GM12878 (cell line): ENCODE measurements around the gene WDR48. TPM values are rescaled to one million over a fixed set of nuclear protein-coding genes. Genes with fewer than 3 reads are reported as not detected.

Experiments used
- ATAC-seq: fragments of 200-7000 bp; cut with Tn5 transposase; 3 replicates; pipeline ENCODE4 v1.9.1; 2020; ENCODE audit warnings: mild to moderate bottlenecking, moderate library complexity
- BruUV-seq: library from RNA; stranded (reverse); fragments of 400-500 nt; replicated peaks from 2 replicates; lab custom pipeline; 2021; lab: Mats Ljungman, UMichigan
- CTCF ChIA-PET: fragments of 300-600 bp; sonication (Branson Sonifier 250); formaldehyde crosslinking; extraction: SDS; loops from one replicate; lab custom pipeline; 2021; ENCODE audit warnings: inconsistent platforms; lab: Yijun Ruan, JAX
- POLR2A ChIA-PET: fragments of 350-600 bp; formaldehyde crosslinking; extraction: SDS; loops from one replicate; lab custom pipeline; 2021; ENCODE audit warnings: inconsistent platforms; lab: Charles Lee
- RAD21 ChIA-PET: fragments of 300-600 bp; sonication (Branson Sonifier 250); formaldehyde crosslinking; loops from one replicate; lab custom pipeline; 2023; ENCODE audit warnings: antibody characterized with exemption; ENCODE audit not compliant: unreplicated experiment; lab: Charles Lee
- SMC1A ChIA-PET: fragments of 300-600 bp; sonication (Branson Sonifier 250); formaldehyde crosslinking; loops from one replicate; lab custom pipeline; 2023; ENCODE audit not compliant: unreplicated experiment, uncharacterized antibody; lab: Charles Lee
- DNase-seq: peaks from one replicate; pipeline ENCODE4 v3.0.0-alpha.2; 2011; ENCODE audit warnings: low read depth, low spot score
- FAIRE-seq: peaks from 3 replicates; lab custom pipeline; 2011; peaks lifted over from hg19 to GRCh38; lab: Jason Lieb, UNC
- H2AFZ ChIP-seq: 2 replicates; pipeline ENCODE4 v1.6.0; 2011; ENCODE audit warnings: low read depth, low read length, control low read depth; ENCODE audit not compliant: control insufficient read depth
- H3K27ac ChIP-seq: 2 replicates; pipeline ENCODE4 v1.5.1; 2011; ENCODE audit warnings: control low read depth; ENCODE audit not compliant: control insufficient read depth, insufficient read depth
- H3K27me3 ChIP-seq, 2 experiments: replicated peaks in 1 of 2; 2 replicates each; pipeline versions ENCODE4 v1.6.0 to v1.6.1; 2011; ENCODE audit warnings: low read length in 1 of 2; ENCODE audit not compliant: control insufficient read depth in 2 of 2, insufficient read depth in 2 of 2
- H3K36me3 ChIP-seq, 2 experiments: 2 replicates each; pipeline ENCODE4 v1.5.1; 2011; ENCODE audit warnings: low read length in 1 of 2; ENCODE audit not compliant: control insufficient read depth in 2 of 2, insufficient read depth in 2 of 2
- H3K4me1 ChIP-seq: 2 replicates; pipeline ENCODE4 v1.6.1; 2011; ENCODE audit warnings: mild to moderate bottlenecking, low read length, moderate library complexity, mixed read lengths; ENCODE audit not compliant: control insufficient read depth, insufficient read depth
- H3K4me2 ChIP-seq: 2 replicates; pipeline ENCODE4 v1.6.0; 2011; ENCODE audit warnings: control low read depth; ENCODE audit not compliant: control insufficient read depth, insufficient read depth
- H3K4me3 ChIP-seq: fragments of 200-600 bp; sonication (generic); 2 replicates; pipeline ENCODE4 v1.5.1; 2016
- H3K79me2 ChIP-seq: 2 replicates; pipeline ENCODE4 v1.6.0; 2011; ENCODE audit warnings: low read length; ENCODE audit not compliant: control insufficient read depth, insufficient read depth
- H3K9ac ChIP-seq: 2 replicates; pipeline ENCODE4 v1.8.0; 2011; ENCODE audit warnings: low read length, control low read depth, mixed read lengths; ENCODE audit not compliant: control insufficient read depth, insufficient read depth
- H3K9me3 ChIP-seq: replicated peaks from 3 replicates; pipeline ENCODE4 v1.5.1; 2011; ENCODE audit warnings: mild to moderate bottlenecking, low read length; ENCODE audit not compliant: control insufficient read depth, insufficient read depth
- H4K20me1 ChIP-seq: 2 replicates; pipeline ENCODE4 v1.6.0; 2011; ENCODE audit not compliant: control insufficient read depth, insufficient read depth
- BACH1 ChIP-seq: fragments of 450-650 bp; IDR thresholded peaks from 2 replicates; pipeline ENCODE4 v1.6.1; 2017; ENCODE audit warnings: mild to moderate bottlenecking, borderline replicate concordance
- BHLHE40 ChIP-seq, 2 experiments: fragments of 450-650 bp in 1 of 2; IDR thresholded peaks; 2 replicates each; pipeline ENCODE4 v1.6.1; 2011 to 2017; ENCODE audit warnings: low read depth in 2 of 2, borderline replicate concordance in 1 of 2, improper control_type of control experiment in 1 of 2, low read length in 1 of 2, mild to moderate bottlenecking in 1 of 2
- CBFB ChIP-seq: IDR thresholded peaks from 2 replicates; pipeline ENCODE4 v1.6.1; 2016; ENCODE audit warnings: antibody characterized with exemption, low read depth
- DPF2 ChIP-seq: fragments of 450-650 bp; IDR thresholded peaks from 2 replicates; pipeline ENCODE4 v1.6.1; 2017; ENCODE audit warnings: mild to moderate bottlenecking
- EED ChIP-seq: sonication (generic); IDR thresholded peaks from 2 replicates; pipeline ENCODE4 v1.6.1; 2016; ENCODE audit warnings: antibody characterized with exemption, low read depth
- FOXK2 ChIP-seq: fragments of 450-650 bp; IDR thresholded peaks from 2 replicates; pipeline ENCODE4 v1.6.1; 2017; ENCODE audit warnings: mild to moderate bottlenecking, moderate library complexity
- GATAD2B ChIP-seq: fragments of 450-650 bp; conservative IDR thresholded peaks from 2 replicates; pipeline ENCODE4 v1.6.1; 2017; ENCODE audit warnings: low read depth, mild to moderate bottlenecking, moderate library complexity
- IKZF2 ChIP-seq, 2 experiments: fragments of 450-650 bp; IDR thresholded peaks; 2 replicates each; pipeline ENCODE4 v1.6.1; 2017; ENCODE audit warnings: mild to moderate bottlenecking in 2 of 2, moderate library complexity in 2 of 2
- MTA3 ChIP-seq: IDR thresholded peaks from 2 replicates; pipeline ENCODE4 v1.6.1; 2012; ENCODE audit warnings: low read length, inconsistent platforms, borderline replicate concordance
- MXI1 ChIP-seq: fragments of 150-350 bp; IDR thresholded peaks from 2 replicates; pipeline ENCODE4 v1.6.1; 2011; ENCODE audit warnings: low read depth, mild to moderate bottlenecking, inconsistent platforms, low read length, improper control_type of control experiment
- NFXL1 ChIP-seq: fragments of 450-650 bp; IDR thresholded peaks from 2 replicates; pipeline ENCODE4 v1.6.1; 2017; ENCODE audit warnings: antibody characterized with exemption, mild to moderate bottlenecking, borderline replicate concordance
- RBBP5 ChIP-seq: fragments of 200-600 bp; sonication (generic); conservative IDR thresholded peaks from 2 replicates; pipeline ENCODE4 v1.6.1; 2016
- RELA ChIP-seq: fragments of 450-650 bp; IDR thresholded peaks from 2 replicates; pipeline ENCODE4 v1.8.0; 2014; ENCODE audit warnings: borderline replicate concordance; ENCODE audit not compliant: partially characterized antibody
- SP1 ChIP-seq: IDR thresholded peaks from one replicate; pipeline ENCODE4 v1.6.1; 2011; ENCODE audit warnings: low read depth, low read length
- TCF3 ChIP-seq: IDR thresholded peaks from 2 replicates; pipeline ENCODE4 v1.6.1; 2012; ENCODE audit warnings: low read depth, mild to moderate bottlenecking, low read length, borderline replicate concordance; ENCODE audit not compliant: insufficient read depth
- YBX1 ChIP-seq: fragments of 450-650 bp; IDR thresholded peaks from 2 replicates; pipeline ENCODE4 v1.6.1; 2016; ENCODE audit warnings: antibody characterized with exemption
- ZBTB4 ChIP-seq: fragments of 450-650 bp; formaldehyde crosslinking; IDR thresholded peaks from 2 replicates; pipeline ENCODE4 v1.4.0; 2022; ENCODE audit warnings: mild to moderate bottlenecking, moderate library complexity
- ZNF207 ChIP-seq: fragments of 450-650 bp; IDR thresholded peaks from 2 replicates; pipeline ENCODE4 v1.6.1; 2014; ENCODE audit warnings: antibody characterized with exemption, mild to moderate bottlenecking, borderline replicate concordance
- in situ Hi-C: fragments of 300-500 bp; cut with MboI; formaldehyde crosslinking; loops from 9 replicates; pipeline ENCODE4 v1.14.3; 2018; ENCODE audit warnings: mixed read lengths
- intact Hi-C: fragments of 100-400 bp; cut with micrococcal nuclease; formaldehyde crosslinking; loops from one replicate; pipeline ENCODE4 v1.14.2; 2022; ENCODE audit not compliant: unreplicated experiment
- polyA plus RNA-seq, 11 experiments: library from polyadenylated mRNA; depleted of rRNA in 4 of 11; unstranded in 6 of 11; stranded (reverse) in 5 of 11; fragments of >200 nt; fragmentation: Nextera tagmentation in 4 of 11; fragmentation: Illumina TruSeq in 1 of 11; extraction: Ambion mirVana in 4 of 11; extraction: Trizol in 1 of 11; gene quantifications; 1 replicate in 1 of 11; 2 replicates in 10 of 11; pipeline versions ENCODE4 v1.2.1 to v1.2.3, GENCODE V29; 2011 to 2016; ENCODE audit warnings: inconsistent platforms in 2 of 11, missing spikeins in 2 of 11, low read depth in 1 of 11
- total RNA-seq, 4 experiments: library from RNA; depleted of rRNA in 3 of 4; stranded (reverse); fragments of >200 nt in 3 of 4; fragmentation: Illumina TruSeq in 1 of 4; extraction: Trizol in 1 of 4; gene quantifications; 2 replicates each; pipeline versions ENCODE4 v1.2.1 to v1.2.3, GENCODE V29; 2013 to 2021
- TF ChIP-seq, protein P1 (sequence below): fragments of 450-650 bp; conservative IDR thresholded peaks from 2 replicates; pipeline ENCODE4 v1.6.1; 2017; ENCODE audit warnings: mild to moderate bottlenecking, moderate library complexity
- TF ChIP-seq, protein P2 (sequence below): IDR thresholded peaks from 2 replicates; pipeline ENCODE4 v1.6.1; 2011; ENCODE audit warnings: low read depth, low read length, improper control_type of control experiment, borderline replicate concordance

WDR48 gene
- total and polyA plus RNA-seq, 10 of the 15 experiments (the other 5 are each of a cell fraction or from before 2014, with no cell fraction given), result 16.8 to 43.8 (median 29.0) TPM

- Histone ChIP-seq H3K9me3 (no peaks in the 10 kb centered on the region), H3K36me3 (no peaks in the 10 kb centered on the region), H3K79me2 (no peaks in the 10 kb centered on the region), H3K4me3 (no peak overlapping the region), H3K9ac (no peak overlapping the region), H3K4me1 (no peaks in the 10 kb centered on the region), H4K20me1 (no peaks in the 10 kb centered on the region), H3K27ac (no peak overlapping the region), H3K4me2 (no peak overlapping the region), H2AFZ (no peak overlapping the region), H3K27me3 (peaks cover 0 to 2% of the 10 kb centered on the region in 2 experiments; a peak in 1 of 4 replicates)
- BruUV-seq, result no TSS peak
- DNase-seq (no peak), ATAC-seq (no peak), FAIRE-seq (no peak)
- CTCF ChIA-PET, result interaction anchor here (0.6 to 1.0 kb wide), 2 partner anchors 24 to 185 kb away, joined by 3 to 8 read pairs; no protein-coding TSS in a partner anchor
- intact Hi-C loops (no loop called here), in situ Hi-C loops (no loop called here)
- POLR2A ChIA-PET, result no interaction called here
- SMC1A ChIA-PET, result interaction anchor here (7.4 kb wide), 1 partner anchor 23 kb away, joined by 145 read pairs; no protein-coding TSS in a partner anchor
- TF ChIP-seq, protein P1, sequence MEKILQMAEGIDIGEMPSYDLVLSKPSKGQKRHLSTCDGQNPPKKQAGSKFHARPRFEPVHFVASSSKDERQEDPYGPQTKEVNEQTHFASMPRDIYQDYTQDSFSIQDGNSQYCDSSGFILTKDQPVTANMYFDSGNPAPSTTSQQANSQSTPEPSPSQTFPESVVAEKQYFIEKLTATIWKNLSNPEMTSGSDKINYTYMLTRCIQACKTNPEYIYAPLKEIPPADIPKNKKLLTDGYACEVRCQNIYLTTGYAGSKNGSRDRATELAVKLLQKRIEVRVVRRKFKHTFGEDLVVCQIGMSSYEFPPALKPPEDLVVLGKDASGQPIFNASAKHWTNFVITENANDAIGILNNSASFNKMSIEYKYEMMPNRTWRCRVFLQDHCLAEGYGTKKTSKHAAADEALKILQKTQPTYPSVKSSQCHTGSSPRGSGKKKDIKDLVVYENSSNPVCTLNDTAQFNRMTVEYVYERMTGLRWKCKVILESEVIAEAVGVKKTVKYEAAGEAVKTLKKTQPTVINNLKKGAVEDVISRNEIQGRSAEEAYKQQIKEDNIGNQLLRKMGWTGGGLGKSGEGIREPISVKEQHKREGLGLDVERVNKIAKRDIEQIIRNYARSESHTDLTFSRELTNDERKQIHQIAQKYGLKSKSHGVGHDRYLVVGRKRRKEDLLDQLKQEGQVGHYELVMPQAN, result no peak
- TF ChIP-seq CBFB (no peak), ZBTB4 (no peak), GATAD2B (no peak), SP1 (no peak), NFXL1 (no peak), YBX1 (no peak), RELA (no peak), EED (no peak), MTA3 (no peak), ZNF207 (no peak), TCF3 (no peak), MXI1 (no peak), BACH1 (no peak), RBBP5 (no peak), FOXK2 (no peak), IKZF2 (IDR thresholded peaks at IDR 0.05) (no peak), BHLHE40 (IDR thresholded peaks at IDR 0.05; ENCODE audit: borderline replicate concordance in 1 of 2, low read depth in 2 of 2, low read length in 1 of 2) (no peak), DPF2 (no peak)
- TF ChIP-seq, protein P2, sequence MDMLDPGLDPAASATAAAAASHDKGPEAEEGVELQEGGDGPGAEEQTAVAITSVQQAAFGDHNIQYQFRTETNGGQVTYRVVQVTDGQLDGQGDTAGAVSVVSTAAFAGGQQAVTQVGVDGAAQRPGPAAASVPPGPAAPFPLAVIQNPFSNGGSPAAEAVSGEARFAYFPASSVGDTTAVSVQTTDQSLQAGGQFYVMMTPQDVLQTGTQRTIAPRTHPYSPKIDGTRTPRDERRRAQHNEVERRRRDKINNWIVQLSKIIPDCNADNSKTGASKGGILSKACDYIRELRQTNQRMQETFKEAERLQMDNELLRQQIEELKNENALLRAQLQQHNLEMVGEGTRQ, result no peak
- RAD21 ChIA-PET, result interaction anchor here (0.7 to 0.9 kb wide), 2 partner anchors 20 to 22 kb away, joined by 3 to 4 read pairs; no protein-coding TSS in a partner anchor
Observed at GRCh38 chr3:39024497-39024896, 27.3 kb upstream of the WDR48 start.
